ENCODE measurements around the gene BRME1. TPM values are rescaled to one million over a fixed set of nuclear protein-coding genes. Genes with fewer than 3 reads are reported as not detected.
A peak's percentile ranks its signal among the peaks of the same experiment; 100 is the strongest.

BRME1 gene
- 10 to 100 TPM in 1 of 2 donors, 1 to 10 TPM in 1; 5.1 to 10.5 TPM for total RNA-seq

DNA sequence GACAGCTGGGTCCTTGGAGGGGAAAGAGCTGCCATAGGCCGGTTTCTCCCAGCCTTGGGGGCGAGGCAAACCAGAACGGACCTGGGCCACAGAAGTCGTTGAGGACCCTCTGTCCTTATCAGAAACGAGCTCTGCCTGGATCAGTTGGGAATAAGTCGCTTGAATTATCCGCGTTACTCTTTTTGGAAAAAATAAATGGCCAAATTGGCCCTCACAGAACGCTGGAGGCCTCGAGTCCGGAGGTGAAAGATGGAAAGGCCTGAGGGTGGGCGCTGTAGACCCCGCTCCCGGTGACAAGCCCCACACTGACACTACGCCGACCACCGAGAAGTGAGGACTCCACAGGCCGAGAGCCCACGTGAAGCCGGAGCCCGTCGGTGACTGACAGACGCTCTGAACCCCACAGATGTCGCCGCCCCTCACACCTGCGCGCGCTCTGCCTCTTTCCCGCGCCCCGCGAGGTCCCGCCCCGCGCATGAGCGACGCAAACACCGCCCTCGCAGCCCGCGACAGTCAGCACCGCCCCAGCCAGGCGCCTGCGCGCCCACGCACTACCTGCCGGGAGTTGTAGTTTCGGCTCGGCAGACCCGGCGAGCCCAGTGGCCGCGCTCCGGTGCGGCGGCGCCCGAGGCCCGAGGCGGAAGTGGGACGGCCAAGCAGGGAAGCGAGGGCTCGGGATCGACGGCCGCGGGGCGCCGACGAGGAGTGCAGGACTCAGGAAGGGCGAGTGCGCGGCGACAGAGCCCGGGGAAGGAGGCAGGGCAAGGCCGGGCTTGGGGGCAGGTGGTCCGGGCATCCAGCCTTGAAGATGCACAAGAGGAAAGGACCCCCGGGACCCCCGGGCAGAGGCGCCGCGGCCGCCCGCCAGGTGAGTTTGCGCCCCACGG is at the start of gene BRME1, which contains the start of gene CC2D1A:
Gene BRME1, minus strand, starts transcription at position 484 of the 887 bp plus-strand sequence. CDS start 1,225 bp downstream, outside the sequence.
Gene CC2D1A, plus strand, starts transcription at position 568 of the 887 bp plus-strand sequence. Its CDS starts 241 bp downstream, at position 809.
- ATAC-seq (peak; percentile 98 to 99), DNase-seq (ENCODE audit: low spot score in 2 of 2) (peak; percentile 94 to 96)
- peaks cover 5 to 6% of the 10 kb centered on the region in 2 donors for H3K36me3 Mint-ChIP-seq
- peak within 1 kb of the TSS; percentile 74 to 93 for H3K27ac Mint-ChIP-seq
- H3K9me3 Mint-ChIP-seq, result no peaks in the 10 kb centered on the region

DNA sequence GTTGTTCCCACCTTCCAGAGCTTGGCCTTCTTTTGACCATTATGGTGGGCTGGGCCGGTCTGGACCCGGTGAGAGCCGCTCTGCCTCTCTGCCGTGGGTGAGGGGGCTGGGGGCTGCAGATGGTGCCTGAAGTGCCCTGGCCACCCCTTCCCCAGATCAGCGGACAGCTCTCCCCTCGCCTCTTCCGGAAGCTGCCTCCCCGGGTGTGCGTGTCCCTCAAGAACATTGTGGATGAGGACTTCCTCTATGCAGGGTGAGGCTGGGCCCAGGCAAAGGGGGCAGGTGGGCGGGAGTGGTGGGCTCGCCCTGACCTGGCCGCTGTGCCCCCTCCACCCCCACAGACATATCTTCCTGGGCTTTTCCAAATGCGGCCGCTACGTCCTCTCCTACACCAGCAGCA is 48.3 kb upstream of the BRME1 start:
- Mint-ChIP-seq H3K9me3 (no peaks in the 10 kb centered on the region), H3K27ac (peak overlapping the region in 1 of 2 donors; percentile 80), H3K36me3 (peaks cover 0 to 4% of the 10 kb centered on the region in 2 donors)
- DNase-seq (ENCODE audit: low spot score in 2 of 2), result no peak
- no peak for ATAC-seq

DNA sequence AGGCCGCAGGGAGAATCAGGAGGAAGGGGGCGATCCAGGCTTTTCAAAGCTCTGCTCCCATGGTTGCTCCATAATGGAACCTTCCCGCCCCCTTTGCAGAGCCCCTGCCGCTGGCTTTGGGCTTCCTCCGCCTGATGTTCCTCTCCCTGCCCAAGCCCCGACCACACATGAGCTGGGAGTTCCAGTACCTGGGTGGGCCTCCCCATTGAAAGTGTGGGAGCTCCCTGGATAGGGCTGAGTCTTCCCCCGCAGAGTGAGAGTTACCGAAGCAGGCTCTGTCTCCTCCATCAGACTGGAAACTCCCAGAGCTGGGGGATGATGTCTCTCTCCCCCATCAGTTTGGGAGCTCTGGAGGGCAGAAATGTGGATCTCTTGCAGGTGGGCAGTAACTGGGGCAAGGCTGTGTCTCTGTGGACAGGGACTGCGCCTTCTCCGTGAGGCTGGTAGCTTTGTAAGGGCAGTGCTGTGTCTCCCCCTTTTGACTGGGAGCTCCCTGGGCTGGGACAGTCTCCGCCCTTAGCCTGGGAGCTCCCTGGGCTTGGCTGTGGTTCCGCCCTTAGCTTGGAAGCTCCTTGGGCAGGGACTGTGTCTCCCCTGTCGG is 47.1 kb upstream of the BRME1 start:
- Mint-ChIP-seq H3K27ac (peak overlapping the region; percentile 80 to 89), H3K9me3 (no peaks in the 10 kb centered on the region), H3K36me3 (peaks cover 0 to 4% of the 10 kb centered on the region in 2 donors)
- no peak for DNase-seq (ENCODE audit: low spot score in 2 of 2)
- no peak for ATAC-seq

DNA sequence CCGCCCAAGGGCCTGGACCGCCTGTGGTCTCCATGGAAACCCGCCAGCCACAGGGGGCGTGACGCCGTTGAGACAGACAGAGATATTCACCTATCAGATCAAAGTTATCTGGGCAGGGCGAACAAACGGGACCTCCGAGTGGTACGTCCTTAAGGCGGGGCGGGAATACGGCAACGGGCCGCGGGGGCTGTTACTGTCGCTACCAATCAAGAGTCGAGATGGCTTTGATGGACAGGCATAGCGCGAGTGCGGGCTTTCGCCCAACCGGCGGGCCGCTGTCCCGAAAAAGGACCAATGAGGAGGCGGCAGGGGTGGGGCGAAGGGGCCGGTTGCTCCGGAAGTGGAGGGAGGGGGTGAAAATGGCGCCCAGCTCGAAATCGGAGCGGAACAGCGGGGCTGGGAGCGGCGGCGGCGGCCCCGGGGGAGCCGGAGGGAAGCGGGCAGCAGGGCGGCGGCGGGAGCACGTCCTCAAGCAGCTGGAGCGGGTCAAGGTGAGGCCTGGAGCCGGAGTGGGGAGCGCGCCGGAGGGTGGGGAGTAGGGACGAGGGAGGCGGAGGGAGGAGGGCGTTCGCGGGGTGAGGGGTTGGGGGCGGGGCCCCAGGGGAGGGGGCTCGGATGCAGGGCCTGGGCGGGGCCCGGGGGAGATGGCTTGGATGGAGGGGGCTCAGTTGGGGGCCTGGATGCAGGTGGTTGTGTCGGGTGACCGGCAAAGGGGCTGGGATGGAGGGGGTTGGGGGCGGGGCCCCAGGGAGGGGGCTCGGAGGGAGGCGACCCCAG is 46.4 kb upstream of the BRME1 start, which contains the start of gene DCAF15:
Gene DCAF15, plus strand, starts transcription at position 356 of the 777 bp plus-strand sequence. Its CDS starts 4 bp downstream, at position 360.
- ATAC-seq (peak; percentile 98), DNase-seq (ENCODE audit: low spot score in 2 of 2) (peak; percentile 98 to 100)
- Mint-ChIP-seq H3K36me3 (peaks cover 0 to 4% of the 10 kb centered on the region in 2 donors), H3K27ac (peak within 1 kb of the TSS; percentile 80 to 98), H3K9me3 (no peaks in the 10 kb centered on the region)

DNA sequence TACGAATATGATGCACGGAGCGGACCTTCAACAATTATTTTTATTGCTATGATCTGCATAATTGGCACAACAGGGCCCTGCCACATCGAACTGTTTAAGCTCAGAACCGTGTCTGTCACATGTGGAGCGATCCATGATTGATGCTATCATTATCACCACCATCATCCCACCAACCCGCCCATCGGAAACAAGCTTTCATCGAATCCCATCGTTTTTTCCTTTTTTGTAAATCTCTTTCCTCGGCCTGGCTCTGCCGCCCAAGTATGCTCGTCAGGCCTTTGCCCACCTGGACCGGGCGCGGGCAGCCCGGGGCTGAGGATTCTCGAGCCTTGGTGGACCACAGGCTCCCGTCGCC is 45.9 kb upstream of the BRME1 start:
- H3K27ac Mint-ChIP-seq, result peak overlapping the region; percentile 80 to 98
- no peaks in the 10 kb centered on the region for H3K9me3 Mint-ChIP-seq
- peaks cover 0 to 4% of the 10 kb centered on the region in 2 donors for H3K36me3 Mint-ChIP-seq
- ATAC-seq (peak; percentile 11 to 13), DNase-seq (ENCODE audit: low spot score in 2 of 2) (no peak)

DNA sequence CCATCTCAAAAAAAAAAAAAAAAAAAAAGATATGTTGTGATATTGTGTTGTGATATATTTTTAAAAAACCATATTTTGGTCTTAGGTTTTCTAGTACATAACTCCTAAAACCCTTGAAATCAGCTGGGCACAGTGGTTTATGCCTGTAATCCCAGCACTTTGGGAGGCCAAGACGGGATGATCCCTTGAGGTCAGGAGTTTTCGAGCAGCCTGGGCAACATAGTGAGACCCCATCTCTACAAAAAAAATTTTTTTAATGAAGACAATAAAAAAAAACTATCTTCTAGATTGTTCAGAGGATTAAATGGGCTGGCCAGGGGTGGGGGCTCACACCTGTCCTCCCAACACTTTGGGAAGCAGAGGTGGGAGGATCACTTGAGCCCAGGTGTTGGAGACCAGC is 45.1 kb upstream of the BRME1 start:
- H3K27ac Mint-ChIP-seq, result peak overlapping the region in 1 of 2 donors; percentile 80
- H3K9me3 Mint-ChIP-seq, result no peaks in the 10 kb centered on the region
- H3K36me3 Mint-ChIP-seq, result peaks cover 0 to 4% of the 10 kb centered on the region in 2 donors
- DNase-seq (ENCODE audit: low spot score in 2 of 2) (no peak), ATAC-seq (no peak)

DNA sequence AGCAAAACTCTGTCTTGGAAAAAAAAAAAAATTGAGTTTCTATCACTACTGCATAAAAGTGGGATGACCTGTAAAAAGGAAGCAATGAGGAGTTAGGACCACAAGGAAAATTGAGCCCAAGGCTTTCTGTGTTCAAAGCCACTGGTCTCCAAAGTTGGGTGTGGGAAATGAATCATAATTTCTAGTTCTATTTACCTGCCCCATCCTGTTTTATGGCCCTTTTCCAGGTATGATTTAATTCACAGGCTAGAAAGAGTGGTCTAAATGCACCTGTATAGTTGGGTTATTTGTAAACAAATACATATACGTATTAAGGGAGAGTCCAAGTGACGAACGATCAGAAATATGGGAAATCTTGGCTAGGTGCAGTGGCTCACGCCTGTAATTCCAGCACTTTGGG is 40.5 kb upstream of the BRME1 start:
- no peaks in the 10 kb centered on the region for H3K36me3 Mint-ChIP-seq
- ATAC-seq, result no peak
- no peak overlapping the region for H3K27ac Mint-ChIP-seq
- no peak for DNase-seq (ENCODE audit: low spot score in 2 of 2)
- H3K9me3 Mint-ChIP-seq, result no peaks in the 10 kb centered on the region

DNA sequence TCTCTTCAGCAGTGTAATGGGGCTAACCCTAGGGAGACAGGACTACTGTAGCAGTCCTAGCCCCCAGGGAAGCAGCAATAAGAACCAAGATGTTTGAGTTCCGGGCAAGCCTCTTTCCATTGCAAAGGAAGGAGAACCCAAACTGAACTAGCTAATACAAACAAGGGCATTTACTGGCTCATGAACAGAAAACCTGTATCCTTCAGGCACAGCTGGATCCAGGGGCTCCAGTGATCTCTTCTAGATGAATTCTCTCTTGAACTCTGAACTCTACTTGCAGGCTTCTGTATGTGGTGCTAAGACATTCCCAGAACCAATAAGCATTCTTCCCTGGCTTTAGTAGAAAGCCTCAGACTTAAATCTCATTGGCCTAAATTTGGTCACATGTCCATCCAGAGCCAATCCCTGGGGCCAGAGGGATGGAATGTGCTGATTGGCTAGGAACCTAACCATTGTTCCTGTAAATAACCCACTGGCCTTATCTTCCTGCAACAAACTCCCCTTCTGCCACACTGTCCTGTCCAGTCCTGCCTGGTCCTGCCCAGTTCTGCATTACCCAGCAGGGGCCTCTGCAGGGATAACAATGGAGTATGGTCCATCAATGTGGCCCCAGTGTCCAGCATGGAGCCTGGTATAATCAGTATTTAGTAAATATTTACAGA is 36.2 kb upstream of the BRME1 start:
- ATAC-seq (peak in 1 of 2 donors; percentile 58), DNase-seq (ENCODE audit: low spot score in 2 of 2) (no peak)
- Mint-ChIP-seq H3K9me3 (no peaks in the 10 kb centered on the region), H3K36me3 (no peaks in the 10 kb centered on the region), H3K27ac (no peak overlapping the region)

DNA sequence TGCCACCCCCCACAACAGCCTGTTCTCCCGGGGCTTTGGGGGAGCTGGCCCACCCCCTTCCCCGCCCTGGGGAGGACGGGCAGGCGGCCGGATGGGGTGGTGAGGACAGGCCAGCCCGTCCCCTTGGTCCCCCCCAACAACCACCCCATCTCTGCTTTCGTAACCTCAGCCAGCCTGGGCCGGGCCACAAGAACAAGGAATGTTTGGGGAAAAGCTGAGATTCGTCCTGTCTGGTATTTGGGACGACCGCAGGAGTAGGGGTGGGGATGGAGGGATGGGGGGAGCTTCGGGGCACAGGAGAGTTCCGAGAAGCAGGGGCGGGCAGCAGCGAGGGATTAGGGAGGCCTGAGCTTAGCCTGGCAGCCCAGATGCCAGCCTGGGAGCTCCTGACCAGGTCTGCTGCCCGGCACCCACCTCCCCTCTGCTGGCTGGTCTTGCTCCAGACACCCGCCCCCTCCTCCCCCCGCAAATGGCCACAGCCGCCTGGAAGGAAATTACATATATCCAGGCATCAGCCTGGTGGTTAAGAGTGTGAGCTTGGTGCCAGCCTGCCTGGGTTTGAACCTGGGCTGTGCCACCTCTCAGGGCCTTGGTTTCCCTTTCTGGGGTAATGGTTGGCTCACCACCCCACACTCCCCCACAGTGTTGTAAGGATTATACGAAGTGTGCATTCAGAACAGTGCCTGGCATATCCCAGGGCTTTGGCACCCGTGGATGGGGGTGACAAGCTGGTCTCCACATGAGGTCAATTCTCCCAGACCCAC is 32.6 kb upstream of the BRME1 start, which contains the start of gene PODNL1:
Gene PODNL1, minus strand, starts transcription at position 117 of the 764 bp plus-strand sequence. CDS start 236 bp downstream, outside the sequence.
- no peak for DNase-seq (ENCODE audit: low spot score in 2 of 2)
- Mint-ChIP-seq H3K27ac (no peak within 1 kb of the TSS), H3K9me3 (no peaks in the 10 kb centered on the region), H3K36me3 (no peaks in the 10 kb centered on the region)
- no peak for ATAC-seq

DNA sequence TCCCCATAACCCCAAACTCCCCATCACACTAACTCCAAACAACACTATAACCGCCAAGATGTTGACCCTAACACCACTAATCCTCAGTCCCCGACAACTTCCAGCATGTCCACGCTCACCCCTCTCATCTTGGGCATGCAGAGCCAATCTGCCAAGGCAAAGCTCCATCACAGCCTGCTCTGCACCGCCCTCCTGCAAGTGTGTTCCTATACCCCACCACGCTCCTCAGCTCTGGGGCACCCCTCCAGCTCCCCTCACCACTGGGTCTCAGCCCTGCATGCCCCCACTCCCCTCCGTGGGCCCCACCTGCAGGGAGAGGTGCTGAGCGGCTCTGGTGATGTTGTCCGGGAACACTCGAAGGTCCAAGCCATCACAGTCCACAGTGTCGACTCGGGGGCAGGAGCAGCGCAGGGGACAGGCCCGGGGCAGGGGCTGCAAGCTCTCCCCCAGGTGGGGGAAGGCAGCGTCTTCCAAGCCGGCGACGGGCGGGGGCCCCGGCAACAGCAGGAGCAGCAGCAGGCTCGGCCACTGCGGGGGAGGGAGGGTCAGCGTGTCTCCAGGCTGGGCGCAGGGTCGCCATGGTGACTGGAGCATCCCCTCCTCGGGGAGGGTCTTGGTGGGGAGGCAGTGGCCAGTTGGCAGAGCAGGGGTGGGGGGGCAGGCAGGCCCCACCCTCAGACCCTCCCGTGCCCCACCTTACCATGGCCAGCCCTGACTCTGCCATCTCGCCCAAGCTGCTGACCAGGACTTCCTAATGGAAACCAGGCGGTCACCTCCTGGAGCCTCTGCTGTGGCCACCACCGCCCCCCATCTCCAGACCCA is 31.8 kb upstream of the BRME1 start:
- Mint-ChIP-seq H3K36me3 (no peaks in the 10 kb centered on the region), H3K27ac (no peak overlapping the region), H3K9me3 (no peaks in the 10 kb centered on the region)
- no peak for DNase-seq (ENCODE audit: low spot score in 2 of 2)
- ATAC-seq, result no peak

DNA sequence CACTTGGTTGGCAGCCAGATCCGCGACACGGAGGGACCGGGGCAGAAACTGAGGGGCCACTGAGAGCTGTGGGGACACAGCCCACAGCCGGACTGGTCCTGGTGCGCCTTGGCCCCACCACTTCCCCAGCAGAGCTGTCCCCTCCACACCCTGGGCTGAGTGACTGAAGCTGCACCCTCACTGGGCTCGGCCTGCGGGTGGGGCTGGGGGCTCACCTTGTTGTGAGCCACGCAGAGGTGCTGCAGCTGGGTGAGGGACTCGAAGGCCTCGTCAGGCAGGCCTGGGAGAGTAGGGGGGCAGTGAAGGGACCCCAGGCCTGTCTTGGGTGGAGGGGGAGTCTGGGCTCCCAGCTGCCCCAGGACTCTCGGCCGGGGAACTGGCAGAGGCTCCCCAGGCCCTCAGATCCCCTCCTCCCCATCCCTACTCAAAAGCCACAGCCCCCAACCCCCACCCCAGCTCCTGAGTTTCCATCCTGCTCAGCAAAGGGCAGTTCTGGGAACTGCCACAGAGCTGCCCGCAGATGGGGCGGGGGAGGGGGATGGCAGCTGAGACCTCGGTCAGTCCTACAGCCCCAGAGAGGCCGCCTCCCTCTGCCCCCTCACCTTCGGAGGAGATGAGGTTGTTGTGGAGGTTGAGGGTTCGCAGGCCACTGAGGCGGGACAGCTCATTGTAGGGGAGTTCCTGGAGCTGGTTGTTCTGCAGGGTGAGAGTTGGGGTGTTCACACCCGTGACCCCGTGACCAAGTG is 30.0 kb upstream of the BRME1 start:
- no peaks in the 10 kb centered on the region for H3K9me3 Mint-ChIP-seq
- ATAC-seq, result no peak
- no peak for DNase-seq (ENCODE audit: low spot score in 2 of 2)
- H3K36me3 Mint-ChIP-seq, result no peaks in the 10 kb centered on the region
- H3K27ac Mint-ChIP-seq, result no peak overlapping the region

DNA sequence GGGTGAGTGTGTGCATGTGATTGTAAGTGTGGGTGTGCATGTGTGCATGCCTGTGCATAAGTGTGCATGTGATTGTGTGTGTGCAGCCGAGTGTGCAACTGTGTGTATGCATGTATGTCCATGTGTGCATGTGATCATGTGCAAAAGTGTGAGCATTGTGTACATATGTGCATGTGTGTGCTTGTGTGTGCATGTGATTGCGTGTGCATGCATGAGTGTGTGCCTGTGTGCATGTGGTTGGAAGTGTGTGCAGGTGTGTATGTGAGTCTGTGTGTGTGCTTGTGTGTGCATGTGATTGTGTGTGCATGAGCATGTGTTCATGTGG is 28.8 kb upstream of the BRME1 start:
- no peak overlapping the region for H3K27ac Mint-ChIP-seq
- no peaks in the 10 kb centered on the region for H3K36me3 Mint-ChIP-seq
- H3K9me3 Mint-ChIP-seq, result no peaks in the 10 kb centered on the region
- no peak for ATAC-seq
- DNase-seq (ENCODE audit: low spot score in 2 of 2), result no peak

DNA sequence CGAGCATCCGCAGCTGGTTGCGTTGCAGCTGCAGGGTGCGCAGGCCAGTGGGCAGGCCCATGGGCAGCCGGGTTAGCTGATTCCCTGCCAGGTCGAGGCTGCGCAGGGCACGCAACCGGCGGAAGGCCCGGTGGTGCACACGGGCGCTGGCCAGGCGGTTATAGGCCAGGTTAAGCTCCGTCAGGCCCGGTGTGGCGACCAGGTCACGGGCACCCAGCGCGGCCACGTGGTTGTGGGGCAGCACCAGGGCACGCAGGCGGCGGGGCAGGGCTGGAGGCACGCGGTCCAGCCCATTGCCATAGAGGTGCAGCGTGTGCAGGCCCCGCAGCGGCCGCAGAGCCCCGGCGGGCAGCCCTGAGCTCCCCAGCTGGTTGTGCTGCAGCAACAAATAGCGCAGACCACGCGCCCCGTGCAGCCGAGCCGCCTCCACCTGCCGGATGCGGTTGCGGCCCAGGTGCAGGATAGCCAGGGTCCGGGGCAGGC is 27.0 kb upstream of the BRME1 start:
- Mint-ChIP-seq H3K36me3 (no peaks in the 10 kb centered on the region), H3K9me3 (no peaks in the 10 kb centered on the region), H3K27ac (no peak overlapping the region)
- DNase-seq (ENCODE audit: low spot score in 2 of 2), result no peak
- ATAC-seq, result no peak

DNA sequence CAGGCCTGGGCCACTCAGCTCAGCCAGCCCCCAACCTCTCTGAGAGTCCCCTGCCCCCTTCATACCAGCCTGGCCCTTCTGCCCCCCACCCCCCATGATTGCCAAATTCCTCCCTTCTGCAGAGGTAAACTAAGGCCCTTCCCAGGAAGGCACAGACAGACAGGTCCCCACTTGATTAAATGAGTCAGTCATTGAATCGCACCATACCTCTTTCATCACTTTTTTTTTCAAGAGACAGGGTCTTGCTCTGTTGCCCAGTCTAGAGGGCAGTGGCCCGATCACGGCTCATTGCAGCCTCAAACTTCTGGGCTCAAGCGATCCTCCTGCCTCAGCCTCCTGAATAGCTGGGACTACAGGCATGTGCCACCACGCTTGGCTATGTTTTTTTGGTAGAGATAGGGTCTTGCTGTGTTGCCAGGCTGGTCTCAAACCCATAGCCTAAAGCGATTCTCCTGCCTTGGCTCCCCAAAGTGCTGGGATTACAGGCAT is 26.3 kb upstream of the BRME1 start:
- no peak for ATAC-seq

More for the DNA sequence above, 26.3 kb upstream of the BRME1 start:
- no peak for DNase-seq (ENCODE audit: low spot score in 2 of 2)
- H3K27ac Mint-ChIP-seq, result no peak overlapping the region
- no peaks in the 10 kb centered on the region for H3K9me3 Mint-ChIP-seq
- H3K36me3 Mint-ChIP-seq, result no peaks in the 10 kb centered on the region
